Measurements from ENCODE around the gene HPS4.

The HPS4 gene

DNA sequence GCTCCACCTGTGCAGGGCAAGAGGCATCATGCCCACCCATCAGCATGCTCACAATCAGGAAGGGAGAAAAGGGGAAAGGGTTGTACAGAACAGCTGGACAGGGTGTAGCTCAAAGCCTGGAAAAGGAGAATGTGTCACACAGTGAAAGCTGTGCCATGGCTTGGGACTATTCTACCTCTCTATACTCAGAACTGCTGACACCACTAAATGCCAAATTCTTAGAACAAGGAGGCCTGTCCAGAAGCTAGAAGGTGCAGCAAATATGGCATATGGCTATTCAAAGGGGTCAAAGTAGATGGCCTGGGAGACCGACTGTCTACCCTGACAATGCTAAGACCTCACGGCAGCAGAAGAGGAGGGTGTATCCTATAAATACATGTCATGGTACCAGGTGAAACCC lies 12.8 kb downstream of the HPS4 start:
- no peak overlapping the region for H2AFZ ChIP-seq (ENCODE audit: insufficient read depth, low read length, poor library complexity)
- H3K9me3 ChIP-seq (ENCODE audit: insufficient read depth, low read depth, low read length), result no peaks in the 10 kb centered on the region
- peak overlapping the region; percentile 91 for H3K27ac ChIP-seq (ENCODE audit: low read depth, low read length)
- no peak overlapping the region for H3K23ac ChIP-seq (ENCODE audit: low read length)
- no peak overlapping the region for H3K4me3 ChIP-seq (ENCODE audit: low read depth, low read length)
- H2BK120ac ChIP-seq (ENCODE audit: insufficient read depth, low read length, poor library complexity), result peak overlapping the region; percentile 81
- H4K12ac ChIP-seq (ENCODE audit: low read depth, low read length), result no peak overlapping the region
- H3K9ac ChIP-seq (ENCODE audit: low read length), result no peak overlapping the region
- no peaks in the 10 kb centered on the region for H3K79me2 ChIP-seq (ENCODE audit: control insufficient read depth, insufficient read depth, low read length, poor library complexity)
- peaks cover 23 to 38% of the 10 kb centered on the region in 2 experiments for H3K36me3 ChIP-seq (ENCODE audit: control insufficient read depth in 1 of 2, insufficient read depth in 2 of 2, low read length in 2 of 2)
- H3K27me3 ChIP-seq (ENCODE audit: insufficient read depth, low read length), result no peaks in the 10 kb centered on the region
- peak overlapping the region; percentile 86 for H3K14ac ChIP-seq (ENCODE audit: low read length)
- peak overlapping the region; percentile 93 for H4K91ac ChIP-seq (ENCODE audit: low read depth, low read length)
- H3K4me2 ChIP-seq (ENCODE audit: low read length), result no peak overlapping the region
- H2BK5ac ChIP-seq (ENCODE audit: low read depth, low read length, poor library complexity), result peak overlapping the region; percentile 63
- peaks cover 20% of the 10 kb centered on the region for H3K79me1 ChIP-seq (ENCODE audit: low read length)
- H2BK12ac ChIP-seq (ENCODE audit: low read length), result peak overlapping the region; percentile 95
- H4K8ac ChIP-seq (ENCODE audit: low read depth, low read length), result peak overlapping the region; percentile 52
- peak overlapping the region; percentile 71 for H3K4ac ChIP-seq (ENCODE audit: low read depth, low read length)
- peaks cover 15 to 19% of the 10 kb centered on the region in 2 experiments for H3K4me1 ChIP-seq (ENCODE audit: control insufficient read depth in 1 of 2, insufficient read depth in 2 of 2, low read length in 2 of 2)
- H3K18ac ChIP-seq (ENCODE audit: low read length), result peak overlapping the region; percentile 79
- peak overlapping the region; percentile 89 for H2AK5ac ChIP-seq (ENCODE audit: low read length)
- DNase-seq, result no peak
- WGBS (ENCODE audit: extremely low coverage, insufficient coverage, insufficient read length), result no CpG with 5 or more reads among the region's 2 CpGs

DNA sequence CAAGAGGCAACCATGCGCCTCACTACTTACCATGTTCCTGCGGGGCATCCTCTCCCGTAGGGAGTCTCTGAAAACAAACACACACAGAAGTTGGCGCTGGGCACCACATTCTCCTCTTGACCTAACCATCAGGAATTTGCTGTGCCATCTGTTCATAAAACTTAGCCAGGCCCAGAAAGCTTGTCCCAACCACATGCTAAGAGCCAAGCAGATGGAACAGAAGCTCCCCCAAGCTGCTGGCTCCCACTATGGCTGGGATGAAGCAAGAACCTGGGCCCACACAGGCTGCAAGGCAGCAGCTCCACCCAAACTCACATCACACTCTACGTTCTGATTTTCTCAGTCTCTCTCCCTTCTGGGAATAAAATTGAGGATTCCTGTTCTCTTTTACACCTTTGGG lies 17.4 kb downstream of the HPS4 start:
- H4K12ac ChIP-seq (ENCODE audit: low read depth, low read length), result no peak overlapping the region
- no peak overlapping the region for H4K91ac ChIP-seq (ENCODE audit: low read depth, low read length)
- H3K9ac ChIP-seq (ENCODE audit: low read length), result no peak overlapping the region
- H2BK120ac ChIP-seq (ENCODE audit: insufficient read depth, low read length, poor library complexity), result no peak overlapping the region
- H3K79me1 ChIP-seq (ENCODE audit: low read length), result peaks cover 17% of the 10 kb centered on the region
- H3K18ac ChIP-seq (ENCODE audit: low read length), result no peak overlapping the region
- no peak overlapping the region for H3K14ac ChIP-seq (ENCODE audit: low read length)
- no peak overlapping the region for H3K4me2 ChIP-seq (ENCODE audit: low read length)
- H3K27ac ChIP-seq (ENCODE audit: low read depth, low read length), result no peak overlapping the region
- no peak for DNase-seq
- H3K9me3 ChIP-seq (ENCODE audit: insufficient read depth, low read depth, low read length), result no peaks in the 10 kb centered on the region
- H2AFZ ChIP-seq (ENCODE audit: insufficient read depth, low read length, poor library complexity), result no peak overlapping the region
- no peak overlapping the region for H2BK12ac ChIP-seq (ENCODE audit: low read length)
- WGBS (ENCODE audit: extremely low coverage, insufficient coverage, insufficient read length), result no CpG with 5 or more reads among the region's 5 CpGs
- H3K23ac ChIP-seq (ENCODE audit: low read length), result no peak overlapping the region
- H3K36me3 ChIP-seq (ENCODE audit: control insufficient read depth in 1 of 2, insufficient read depth in 2 of 2, low read length in 2 of 2), result peaks cover 41 to 63% of the 10 kb centered on the region in 2 experiments
- no peak overlapping the region for H2BK5ac ChIP-seq (ENCODE audit: low read depth, low read length, poor library complexity)
- H2AK5ac ChIP-seq (ENCODE audit: low read length), result no peak overlapping the region
- H3K4me3 ChIP-seq (ENCODE audit: low read depth, low read length), result no peak overlapping the region
- H3K27me3 ChIP-seq (ENCODE audit: insufficient read depth, low read length), result no peaks in the 10 kb centered on the region
- H3K4me1 ChIP-seq (ENCODE audit: control insufficient read depth in 1 of 2, insufficient read depth in 2 of 2, low read length in 2 of 2), result peaks cover 29 to 33% of the 10 kb centered on the region in 2 experiments
- H4K8ac ChIP-seq (ENCODE audit: low read depth, low read length), result no peak overlapping the region
- no peak overlapping the region for H3K4ac ChIP-seq (ENCODE audit: low read depth, low read length)
- H3K79me2 ChIP-seq (ENCODE audit: control insufficient read depth, insufficient read depth, low read length, poor library complexity), result no peaks in the 10 kb centered on the region

DNA sequence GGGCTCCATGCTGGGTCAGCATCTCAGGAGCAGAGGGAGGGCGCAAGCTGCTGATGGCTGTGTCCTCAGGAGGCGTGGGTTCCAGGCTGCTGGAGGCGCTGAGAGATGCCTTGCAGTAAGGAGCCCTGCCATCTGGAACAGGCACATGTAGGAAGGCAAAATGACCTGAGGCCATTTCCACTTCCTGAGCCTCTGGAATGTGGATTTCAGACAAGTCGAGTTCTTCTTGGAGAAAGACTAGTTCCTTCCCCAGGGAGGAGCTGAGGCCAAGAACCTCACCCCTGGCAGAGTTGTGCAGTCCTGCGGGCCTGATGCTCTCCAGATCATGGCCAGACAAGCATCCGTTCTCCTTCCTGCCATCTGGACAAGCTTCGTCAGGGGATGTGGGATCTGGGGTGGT lies 19.3 kb downstream of the HPS4 start:
- H3K27ac ChIP-seq (ENCODE audit: low read depth, low read length), result peak overlapping the region; percentile 3
- H4K8ac ChIP-seq (ENCODE audit: low read depth, low read length), result peak overlapping the region; percentile 9
- H3K4ac ChIP-seq (ENCODE audit: low read depth, low read length), result no peak overlapping the region
- H2AFZ ChIP-seq (ENCODE audit: insufficient read depth, low read length, poor library complexity), result no peak overlapping the region
- peak; percentile 91 to 97 for DNase-seq
- H2BK5ac ChIP-seq (ENCODE audit: low read depth, low read length, poor library complexity), result no peak overlapping the region
- no peak overlapping the region for H3K9ac ChIP-seq (ENCODE audit: low read length)
- H3K4me2 ChIP-seq (ENCODE audit: low read length), result no peak overlapping the region
- no peak overlapping the region for H3K23ac ChIP-seq (ENCODE audit: low read length)
- no CpG with 5 or more reads among the region's 7 CpGs for WGBS (ENCODE audit: extremely low coverage, insufficient coverage, insufficient read length)
- H2AK5ac ChIP-seq (ENCODE audit: low read length), result peak overlapping the region; percentile 2
- H2BK120ac ChIP-seq (ENCODE audit: insufficient read depth, low read length, poor library complexity), result peak overlapping the region; percentile 23
- H4K12ac ChIP-seq (ENCODE audit: low read depth, low read length), result no peak overlapping the region
- H3K4me1 ChIP-seq (ENCODE audit: control insufficient read depth in 1 of 2, insufficient read depth in 2 of 2, low read length in 2 of 2), result peaks cover 17 to 19% of the 10 kb centered on the region in 2 experiments
- no peak overlapping the region for H3K4me3 ChIP-seq (ENCODE audit: low read depth, low read length)
- peak overlapping the region; percentile 52 for H4K91ac ChIP-seq (ENCODE audit: low read depth, low read length)
- no peaks in the 10 kb centered on the region for H3K9me3 ChIP-seq (ENCODE audit: insufficient read depth, low read depth, low read length)
- peaks cover 30 to 52% of the 10 kb centered on the region in 2 experiments for H3K36me3 ChIP-seq (ENCODE audit: control insufficient read depth in 1 of 2, insufficient read depth in 2 of 2, low read length in 2 of 2)
- H3K18ac ChIP-seq (ENCODE audit: low read length), result peak overlapping the region; percentile 40
- peaks cover 6% of the 10 kb centered on the region for H3K79me1 ChIP-seq (ENCODE audit: low read length)
- H2BK12ac ChIP-seq (ENCODE audit: low read length), result no peak overlapping the region
- H3K27me3 ChIP-seq (ENCODE audit: insufficient read depth, low read length), result no peaks in the 10 kb centered on the region
- H3K14ac ChIP-seq (ENCODE audit: low read length), result peak overlapping the region; percentile 19
- H3K79me2 ChIP-seq (ENCODE audit: control insufficient read depth, insufficient read depth, low read length, poor library complexity), result no peaks in the 10 kb centered on the region

DNA sequence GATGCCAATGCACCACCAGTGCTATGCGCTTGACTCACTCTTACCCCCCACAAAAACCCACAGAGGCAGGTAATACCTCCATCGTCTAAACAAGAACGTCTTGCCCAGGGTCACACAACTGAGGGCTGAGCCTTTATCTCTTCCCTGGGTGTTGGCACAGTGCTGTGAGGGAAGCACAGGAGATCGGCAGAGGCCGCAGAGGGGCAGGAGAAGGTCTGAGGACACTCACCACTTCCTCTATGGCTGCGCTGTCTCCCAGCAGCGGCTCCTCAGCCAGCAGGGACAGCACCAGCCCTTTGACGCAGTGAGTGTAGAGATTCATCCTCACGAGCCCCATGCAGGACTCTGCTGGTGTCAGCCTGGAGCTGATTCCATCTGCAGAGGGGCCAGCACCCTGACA lies 19.9 kb downstream of the HPS4 start:
- Histone ChIP-seq H4K91ac (ENCODE audit: low read depth, low read length) (peak overlapping the region; percentile 52), H3K4me2 (ENCODE audit: low read length) (no peak overlapping the region), H3K36me3 (ENCODE audit: control insufficient read depth in 1 of 2, insufficient read depth in 2 of 2, low read length in 2 of 2) (peaks cover 30 to 47% of the 10 kb centered on the region in 2 experiments), H3K14ac (ENCODE audit: low read length) (peak overlapping the region; percentile 19), H3K27ac (ENCODE audit: low read depth, low read length) (no peak overlapping the region), H3K79me2 (ENCODE audit: control insufficient read depth, insufficient read depth, low read length, poor library complexity) (no peaks in the 10 kb centered on the region), H2BK120ac (ENCODE audit: insufficient read depth, low read length, poor library complexity) (peak overlapping the region; percentile 23), H2AFZ (ENCODE audit: insufficient read depth, low read length, poor library complexity) (no peak overlapping the region), H3K4me3 (ENCODE audit: low read depth, low read length) (no peak overlapping the region), H3K4ac (ENCODE audit: low read depth, low read length) (no peak overlapping the region), H3K79me1 (ENCODE audit: low read length) (peaks cover 6% of the 10 kb centered on the region), H3K4me1 (ENCODE audit: control insufficient read depth in 1 of 2, insufficient read depth in 2 of 2, low read length in 2 of 2) (peaks cover 17 to 19% of the 10 kb centered on the region in 2 experiments), H2BK5ac (ENCODE audit: low read depth, low read length, poor library complexity) (peak overlapping the region; percentile 7), H3K9ac (ENCODE audit: low read length) (no peak overlapping the region), H3K9me3 (ENCODE audit: insufficient read depth, low read depth, low read length) (no peaks in the 10 kb centered on the region), H4K12ac (ENCODE audit: low read depth, low read length) (no peak overlapping the region), H2AK5ac (ENCODE audit: low read length) (peak overlapping the region; percentile 2), H2BK12ac (ENCODE audit: low read length) (peak overlapping the region; percentile 9), H4K8ac (ENCODE audit: low read depth, low read length) (peak overlapping the region; percentile 9), H3K23ac (ENCODE audit: low read length) (no peak overlapping the region), H3K27me3 (ENCODE audit: insufficient read depth, low read length) (no peaks in the 10 kb centered on the region), H3K18ac (ENCODE audit: low read length) (peak overlapping the region; percentile 15)
- no CpG with 5 or more reads among the region's 9 CpGs for WGBS (ENCODE audit: extremely low coverage, insufficient coverage, insufficient read length)
- DNase-seq, result peak; percentile 48 to 56
